H1 (cell line): ENCODE measurements around the gene MYL11. TPM values are rescaled to one million over a fixed set of nuclear protein-coding genes. Genes with fewer than 3 reads are reported as not detected.

Source experiments
- CTCF ChIA-PET: fragments of 300-600 bp; sonication (Branson Sonifier 250); formaldehyde crosslinking; loops from one replicate; lab custom pipeline; 2021; ENCODE audit not compliant: partially characterized antibody; lab: Charles Lee
- POLR2A ChIA-PET: fragments of 300-600 bp; sonication (Branson Sonifier 250); formaldehyde crosslinking; loops from one replicate; lab custom pipeline; 2021; ENCODE audit warnings: inconsistent platforms; ENCODE audit not compliant: partially characterized antibody; lab: Charles Lee
- DNase-seq, 2 experiments: peaks; one replicate each; pipeline versions ENCODE4 v3.0.0 to v3.0.0-alpha.2; 2010 to 2022; ENCODE audit warnings: low spot score in 2 of 2, low read depth in 1 of 2, mixed read lengths in 1 of 2
- FAIRE-seq: peaks from 2 replicates; lab custom pipeline; 2011; peaks lifted over from hg19 to GRCh38; lab: Jason Lieb, UNC
- H2AFZ ChIP-seq: 2 replicates; pipeline ENCODE4 v1.8.1; 2012; ENCODE audit warnings: low read length, inconsistent platforms
- H2AK5ac ChIP-seq: 2 replicates; pipeline ENCODE4 v1.6.1; 2013; ENCODE audit warnings: low read depth, low read length
- H2BK120ac ChIP-seq: replicated peaks from 2 replicates; pipeline ENCODE3; 2013; ENCODE audit warnings: low read depth, low read length, inconsistent platforms
- H2BK12ac ChIP-seq: 2 replicates; pipeline ENCODE4 v1.6.1; 2013; ENCODE audit warnings: low read depth, low read length
- H2BK15ac ChIP-seq: 2 replicates; pipeline ENCODE4 v1.6.1; 2013; ENCODE audit warnings: low read length
- H2BK20ac ChIP-seq: 2 replicates; pipeline ENCODE4 v1.6.1; 2013; ENCODE audit warnings: low read length
- H2BK5ac ChIP-seq: 2 replicates; pipeline ENCODE4 v1.6.1; 2013; ENCODE audit warnings: low read depth, low read length
- H3K14ac ChIP-seq: 2 replicates; pipeline ENCODE4 v1.6.1; 2013; ENCODE audit warnings: inconsistent platforms; ENCODE audit not compliant: insufficient read length
- H3K18ac ChIP-seq: 2 replicates; pipeline ENCODE4 v1.6.1; 2013; ENCODE audit warnings: low read length; ENCODE audit errors: extremely low read depth
- H3K23ac ChIP-seq: 2 replicates; pipeline ENCODE4 v1.6.1; 2013; ENCODE audit warnings: inconsistent platforms; ENCODE audit not compliant: insufficient read length
- H3K23me2 ChIP-seq: 2 replicates; pipeline ENCODE4 v1.6.1; 2013; ENCODE audit warnings: low read depth, low read length
- H3K27ac ChIP-seq: 2 replicates; pipeline ENCODE4 v1.6.1; 2011; ENCODE audit warnings: low read depth, low read length, inconsistent platforms
- H3K27me3 ChIP-seq, 4 experiments: replicated peaks in 1 of 4; 1 replicate in 1 of 4; 2 replicates in 3 of 4; pipeline versions ENCODE4 v1.6.1 to v1.8.1; 2011 to 2013; ENCODE audit warnings: low read length in 3 of 4, mild to moderate bottlenecking in 3 of 4, inconsistent platforms in 2 of 4, mixed read lengths in 2 of 4, moderate library complexity in 1 of 4; ENCODE audit not compliant: control insufficient read depth in 3 of 4, insufficient read depth in 3 of 4; ENCODE audit errors: extremely low read depth in 1 of 4
- H3K36me3 ChIP-seq, 4 experiments: 2 replicates each; pipeline versions ENCODE4 v1.6.1 to v1.8.1; 2011 to 2013; ENCODE audit warnings: mild to moderate bottlenecking in 4 of 4, low read length in 3 of 4, moderate library complexity in 2 of 4, control low read depth in 1 of 4, inconsistent platforms in 1 of 4; ENCODE audit not compliant: insufficient read depth in 4 of 4, control insufficient read depth in 2 of 4
- H3K4ac ChIP-seq: replicated peaks from 2 replicates; pipeline ENCODE3; 2013; ENCODE audit warnings: low read length, low read depth, mixed read lengths, inconsistent platforms; ENCODE audit not compliant: insufficient read length
- H3K4me1 ChIP-seq, 4 experiments: replicated peaks in 1 of 4; 1 replicate in 1 of 4; 2 replicates in 3 of 4; pipeline versions ENCODE4 v1.6.1 to v1.8.1; 2011 to 2013; ENCODE audit warnings: low read length in 3 of 4, inconsistent platforms in 2 of 4, mixed read lengths in 1 of 4; ENCODE audit not compliant: insufficient read depth in 4 of 4, control insufficient read depth in 3 of 4
- H3K4me2 ChIP-seq, 2 experiments: 2 replicates each; pipeline versions ENCODE4 v1.6.1 to v1.8.1; 2011 to 2013; ENCODE audit warnings: low read depth in 2 of 2, low read length in 2 of 2, control low read depth in 1 of 2, inconsistent platforms in 1 of 2, mild to moderate bottlenecking in 1 of 2; ENCODE audit not compliant: insufficient read depth in 1 of 2
- H3K4me3 ChIP-seq, 4 experiments: fragments of 200-600, 300-600 bp in 1 of 4; sonication (generic), shearing (Covaris generic), sonication (Bioruptor Twin) in 1 of 4; 2 replicates each; pipeline versions ENCODE4 v1.5.1 to v1.8.1; 2011 to 2016; ENCODE audit warnings: low read length in 4 of 4, low read depth in 3 of 4, control low read depth in 2 of 4, inconsistent platforms in 2 of 4, mild to moderate bottlenecking in 2 of 4, mixed read lengths in 1 of 4, moderate library complexity in 1 of 4; ENCODE audit not compliant: insufficient read depth in 2 of 4; ENCODE audit errors: extremely low read depth in 1 of 4
- H3K56ac ChIP-seq: replicated peaks from 2 replicates; pipeline ENCODE3; 2013; ENCODE audit warnings: low read depth, mild to moderate bottlenecking, mixed read lengths, low read length, inconsistent platforms; ENCODE audit not compliant: insufficient read length
- H3K79me1 ChIP-seq: 2 replicates; pipeline ENCODE4 v1.6.1; 2013; ENCODE audit warnings: low read depth, low read length, control low read depth
- H3K79me2 ChIP-seq, 2 experiments: 2 replicates each; pipeline versions ENCODE4 v1.6.1 to v1.8.1; 2012 to 2013; ENCODE audit warnings: low read length in 2 of 2, mild to moderate bottlenecking in 2 of 2, inconsistent platforms in 1 of 2; ENCODE audit not compliant: insufficient read depth in 2 of 2, control insufficient read depth in 1 of 2
- H3K9ac ChIP-seq, 4 experiments: replicated peaks in 1 of 4; 1 replicate in 1 of 4; 2 replicates in 3 of 4; pipeline versions ENCODE4 v1.6.1 to v1.8.1; 2011 to 2013; ENCODE audit warnings: low read depth in 3 of 4, low read length in 3 of 4, control low read depth in 2 of 4, mild to moderate bottlenecking in 2 of 4, moderate library complexity in 2 of 4, inconsistent platforms in 1 of 4; ENCODE audit errors: extremely low read depth in 1 of 4
- H3K9me3 ChIP-seq, 2 experiments: 2 replicates each; pipeline versions ENCODE4 v1.6.1 to v1.8.1; 2012 to 2013; ENCODE audit warnings: mild to moderate bottlenecking in 2 of 2, moderate library complexity in 2 of 2, control low read depth in 1 of 2, inconsistent platforms in 1 of 2, low read depth in 1 of 2, low read length in 1 of 2, mixed read lengths in 1 of 2; ENCODE audit not compliant: insufficient read depth in 2 of 2
- H4K20me1 ChIP-seq, 2 experiments: replicated peaks in 1 of 2; 2 replicates each; pipeline versions ENCODE3 to v1.8.1; 2011 to 2013; ENCODE audit warnings: inconsistent platforms in 2 of 2, low read length in 2 of 2, mild to moderate bottlenecking in 1 of 2; ENCODE audit not compliant: insufficient read depth in 2 of 2, control insufficient read depth in 1 of 2
- H4K5ac ChIP-seq: 2 replicates; pipeline ENCODE4 v1.6.1; 2013; ENCODE audit warnings: low read length, low read depth, mixed read lengths, inconsistent platforms; ENCODE audit not compliant: insufficient read length
- H4K8ac ChIP-seq: 2 replicates; pipeline ENCODE4 v1.8.0; 2013; ENCODE audit warnings: mild to moderate bottlenecking, moderate library complexity, low read length, inconsistent platforms; ENCODE audit not compliant: insufficient read depth; ENCODE audit errors: extremely low read depth
- H4K91ac ChIP-seq: replicated peaks from 2 replicates; pipeline ENCODE3; 2013; ENCODE audit warnings: low read length, mixed read lengths, inconsistent platforms; ENCODE audit not compliant: insufficient read length
- GTF2F1 ChIP-seq: IDR thresholded peaks from 2 replicates; pipeline ENCODE4 v1.6.1; 2012; ENCODE audit warnings: low read depth, low read length, improper control_type of control experiment, borderline replicate concordance
- PHF8 ChIP-seq: fragments of 200-600 bp; sonication (generic); conservative IDR thresholded peaks from 2 replicates; pipeline ENCODE4 v1.7.1; 2012; ENCODE audit warnings: low read depth, mild to moderate bottlenecking, inconsistent platforms, low read length, moderate library complexity
- TAF1 ChIP-seq: IDR thresholded peaks from 2 replicates; pipeline ENCODE4 v1.6.1; 2011; ENCODE audit warnings: mild to moderate bottlenecking, low read depth, low read length
- WGBS, 2 experiments: shearing (Covaris generic) in 1 of 2; methylation state at CpG; one replicate each; pipeline versions ENCODE4 v1.1.6 to v1.1.7; 2013 to 2015; ENCODE audit warnings: low lambda C conversion rate in 2 of 2, mixed read lengths in 2 of 2, inconsistent platforms in 1 of 2, low coverage in 1 of 2, missing lambda C conversion rate in 1 of 2; ENCODE audit not compliant: insufficient replicate concordance in 2 of 2, insufficient coverage in 1 of 2, insufficient read length in 1 of 2; ENCODE audit errors: extremely low coverage in 1 of 2, missing lambda C conversion rate in 1 of 2; 5-methylcytosine and 5-hydroxymethylcytosine counted together
- polyA plus RNA-seq, 7 experiments: library from polyadenylated mRNA; depleted of rRNA in 3 of 7; stranded (reverse) in 5 of 7; unstranded in 2 of 7; fragments of >200 nt in 5 of 7; fragments of 200-250 nt in 2 of 7; gene quantifications; 1 replicate in 5 of 7; 2 replicates in 1 of 7; 4 replicates in 1 of 7; pipeline versions ENCODE4 v1.2.1 to v1.2.3, GENCODE V29; 2011 to 2013; ENCODE audit warnings: missing spikeins in 2 of 7, mixed read lengths in 2 of 7
- total RNA-seq: library from RNA; stranded (reverse); fragmentation: NEBNext Ultra II Directional; extraction: Animal tissue kit (Norgen Biotek cat#: 25700); gene quantifications from 2 replicates; pipeline ENCODE4 v1.2.1, GENCODE V29; 2021

MYL11 gene
- total and polyA plus RNA-seq, 2 of the 8 experiments (the other 6 are each of a cell fraction or from before 2014, with no cell fraction given): 1.2 to 1.4 TPM

GRCh38 chr16:30359871-30360170, 14.8 kb upstream of the MYL11 start:
- Histone ChIP-seq H2AK5ac (no peak overlapping the region), H2AFZ (no peak overlapping the region), H3K23ac (no peak overlapping the region), H2BK12ac (no peak overlapping the region), H3K79me2 (peaks cover 0 to under 1% of the 10 kb centered on the region in 2 experiments; a peak in 1 of 4 replicates), H2BK5ac (no peak overlapping the region), H3K4ac (no peak overlapping the region), H2BK20ac (no peak overlapping the region), H3K27me3 (no peaks in the 10 kb centered on the region), H4K91ac (no peak overlapping the region), H3K4me2 (no peak overlapping the region), H2BK15ac (no peak overlapping the region), H2BK120ac (no peak overlapping the region), H3K4me1 (peaks cover 0 to 6% (median 4%) of the 10 kb centered on the region in 4 experiments; a peak in 5 of 7 replicates), H3K23me2 (peaks cover 6% of the 10 kb centered on the region), H3K27ac (no peak overlapping the region), H3K79me1 (no peaks in the 10 kb centered on the region), H4K5ac (no peak overlapping the region), H3K14ac (no peak overlapping the region), H3K4me3 (no peak overlapping the region), H3K18ac (no peak overlapping the region), H3K9ac (no peak overlapping the region; a peak in 1 of 7 replicates), H3K56ac (no peak overlapping the region), H4K20me1 (peaks cover 0 to 15% of the 10 kb centered on the region in 2 experiments), H3K36me3 (peaks cover 0 to 4% (median 3%) of the 10 kb centered on the region in 4 experiments; a peak in 3 of 8 replicates), H3K9me3 (no peaks in the 10 kb centered on the region), H4K8ac (peak overlapping the region; percentile 42; the same call in 1 of the 2 replicates)
- no peak for FAIRE-seq
- TF ChIP-seq GTF2F1 (no peak), TAF1 (no peak), PHF8 (no peak)
- no peak for DNase-seq
- ChIA-PET POLR2A (interaction anchor here (0.7 to 7.9 kb wide), 8 partner anchors 10 to 257 kb away, joined by 3 to 79 read pairs (median 3); partner anchors contain the start of genes TBC1D10B, ZNF48 and ZNF771), CTCF (interaction anchor here (0.6 to 1.7 kb wide), 10 partner anchors 8 to 510 kb away, joined by 3 to 6 read pairs (median 4); no protein-coding TSS in a partner anchor)
- 81% methylated on average over 6 of the region's 6 CpGs; no CpG with 5 or more reads in 1 of the 2 experiments for WGBS, 2 experiments
